ENCODE data around the gene GHR.

- TF ChIP-seq CTCF (IDR thresholded peaks at IDR 0.05): no peak
- TF ChIP-seq POLR2AphosphoS5 (IDR thresholded peaks at IDR 0.05): no peak
- no peak for TF ChIP-seq POLR2A (IDR thresholded peaks at IDR 0.05)
- TF ChIP-seq EP300 (IDR thresholded peaks at IDR 0.05): no peak
These were observed 26.0 kb upstream of the GHR start for GRCh38 chr5:42397267-42397666.
